Activated CD8-positive, alpha-beta T cell treated with anti-CD3 and anti-CD28 coated beads for 36 hours (primary cell): ENCODE results near the gene RSBN1L. TPM values are rescaled to one million over a fixed set of nuclear protein-coding genes. Genes with fewer than 3 reads are reported as not detected.
A peak's percentile ranks its signal among the peaks of the same experiment; 100 is the strongest.

ENCODE experiments used
- ATAC-seq: fragments of 200-7000 bp; cut with Tn5 transposase; one replicate; pipeline ENCODE4 v1.10.0; 2021; ENCODE audit warnings: mild to moderate bottlenecking, moderate library complexity
- CTCF ChIA-PET: fragments of 350-600 bp; sonication (Branson Sonifier 250); formaldehyde crosslinking; loops from one replicate; lab custom pipeline; 2021; ENCODE audit warnings: antibody characterized with exemption; lab: Charles Lee
- POLR2A ChIA-PET: fragments of 350-600 bp; sonication (Branson Sonifier 250); formaldehyde crosslinking; loops from one replicate; lab custom pipeline; 2021; ENCODE audit warnings: antibody characterized with exemption; lab: Charles Lee
- DNase-seq: peaks from one replicate; pipeline ENCODE4 v3.0.0-alpha.2; 2020
- H3K27ac Mint-ChIP-seq: one replicate; pipeline ENCODE4 v1.8.0; 2021; ENCODE audit warnings: mild to moderate bottlenecking, mixed read lengths
- H3K27me3 Mint-ChIP-seq: one replicate; pipeline ENCODE4 v1.8.0; 2021; ENCODE audit warnings: mixed read lengths
- H3K36me3 Mint-ChIP-seq: one replicate; pipeline ENCODE4 v1.8.0; 2021; ENCODE audit warnings: low read depth, mixed read lengths
- H3K4me1 Mint-ChIP-seq: one replicate; pipeline ENCODE4 v1.8.0; 2021; ENCODE audit warnings: low read depth, mixed read lengths
- H3K4me3 Mint-ChIP-seq: one replicate; pipeline ENCODE4 v1.8.0; 2021; ENCODE audit warnings: mild to moderate bottlenecking, moderate library complexity, mixed read lengths
- H3K9me3 Mint-ChIP-seq: one replicate; pipeline ENCODE4 v1.8.0; 2021; ENCODE audit warnings: mixed read lengths
- CTCF ChIP-seq: fragments of 200-600 bp; IDR thresholded peaks from one replicate; pipeline ENCODE4 v1.8.0; 2022; ENCODE audit warnings: antibody characterized with exemption, mild to moderate bottlenecking
- intact Hi-C: fragments of 100-400 bp; cut with micrococcal nuclease; formaldehyde crosslinking; loops from one replicate; pipeline ENCODE4 v1.10.0; 2022
- total RNA-seq, 2 experiments: library from RNA; stranded (reverse); gene quantifications; one replicate each; pipeline ENCODE4 v1.2.3, GENCODE V29; 2021

Gene RSBN1L
- total RNA-seq, 2 experiments from 2014 or later: 16.5 to 21.9 TPM

GRCh38 chr7:77766801-77767605 lies 70.7 kb downstream of the RSBN1L start:
- Mint-ChIP-seq H3K4me1 (peaks cover 15% of the 10 kb centered on the region), H3K27ac (peak overlapping the region; percentile 55), H3K4me3 (no peak overlapping the region), H3K36me3 (peaks cover 15% of the 10 kb centered on the region), H3K27me3 (no peaks in the 10 kb centered on the region), H3K9me3 (no peaks in the 10 kb centered on the region)
- intact Hi-C loops: no loop called here
- CTCF ChIA-PET: interaction anchor here (1.2 kb wide), 1 partner anchor 109 kb away, joined by 3 read pairs; no protein-coding TSS in a partner anchor
- ATAC-seq: no peak
- no peak for DNase-seq
- no peak for TF ChIP-seq CTCF
- POLR2A ChIA-PET: no interaction called here

DNA sequence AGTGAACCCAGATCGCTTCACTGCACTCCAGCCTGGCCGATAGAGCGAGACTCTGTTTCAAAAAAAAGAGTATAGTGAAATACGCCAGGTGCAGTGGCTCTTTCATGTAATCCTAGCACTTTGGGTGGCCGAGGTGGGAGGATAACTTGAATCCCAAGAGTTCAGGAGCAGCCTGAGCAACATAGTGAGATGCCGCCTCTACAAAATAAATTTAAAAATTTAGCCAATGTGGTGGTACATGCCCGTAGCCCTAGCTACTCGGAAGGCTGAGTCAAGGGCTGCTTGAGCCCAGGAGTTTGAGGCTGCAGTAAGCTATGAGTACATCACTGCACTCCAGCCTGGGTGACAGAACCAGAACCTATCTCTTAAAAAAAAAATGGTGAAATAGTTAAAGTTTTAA lies 74.1 kb downstream of the RSBN1L start:
- ChIA-PET CTCF (interaction anchor here (1.2 to 2.0 kb wide), 2 partner anchors 11 to 119 kb away, joined by 3 to 7 read pairs; no protein-coding TSS in a partner anchor), POLR2A (no interaction called here)
- H3K4me1 Mint-ChIP-seq: peaks cover 4% of the 10 kb centered on the region
- peaks cover 23% of the 10 kb centered on the region for H3K36me3 Mint-ChIP-seq
- DNase-seq: no peak
- no peaks in the 10 kb centered on the region for H3K9me3 Mint-ChIP-seq
- ATAC-seq: no peak
- intact Hi-C loops: no loop called here
- H3K27me3 Mint-ChIP-seq: no peaks in the 10 kb centered on the region
- TF ChIP-seq CTCF: no peak
- no peak overlapping the region for H3K4me3 Mint-ChIP-seq
- no peak overlapping the region for H3K27ac Mint-ChIP-seq

GRCh38 chr7:77771901-77772300 lies 75.6 kb downstream of the RSBN1L start:
- DNase-seq (no peak), ATAC-seq (no peak)
- Mint-ChIP-seq H3K4me1 (peaks cover 4% of the 10 kb centered on the region), H3K27ac (peak overlapping the region; percentile 6), H3K36me3 (peaks cover 28% of the 10 kb centered on the region), H3K27me3 (no peaks in the 10 kb centered on the region), H3K9me3 (peaks cover 1% of the 10 kb centered on the region), H3K4me3 (no peak overlapping the region)
- intact Hi-C loops: no loop called here
- ChIA-PET CTCF (interaction anchor here (0.7 to 2.0 kb wide), 2 partner anchors 120 to 542 kb away, joined by 3 to 7 read pairs; no protein-coding TSS in a partner anchor), POLR2A (no interaction called here)
- TF ChIP-seq CTCF: no peak

GRCh38 chr7:77778535-77778934 lies 82.3 kb downstream of the RSBN1L start:
- intact Hi-C loops: no loop called here
- Mint-ChIP-seq H3K27ac (no peak overlapping the region), H3K36me3 (peaks cover 42% of the 10 kb centered on the region), H3K9me3 (peaks cover 1% of the 10 kb centered on the region), H3K27me3 (no peaks in the 10 kb centered on the region), H3K4me3 (no peak overlapping the region), H3K4me1 (no peaks in the 10 kb centered on the region)
- ATAC-seq (no peak), DNase-seq (no peak)
- CTCF ChIA-PET: no interaction called here
- TF ChIP-seq CTCF: no peak
- POLR2A ChIA-PET: no interaction called here

DNA sequence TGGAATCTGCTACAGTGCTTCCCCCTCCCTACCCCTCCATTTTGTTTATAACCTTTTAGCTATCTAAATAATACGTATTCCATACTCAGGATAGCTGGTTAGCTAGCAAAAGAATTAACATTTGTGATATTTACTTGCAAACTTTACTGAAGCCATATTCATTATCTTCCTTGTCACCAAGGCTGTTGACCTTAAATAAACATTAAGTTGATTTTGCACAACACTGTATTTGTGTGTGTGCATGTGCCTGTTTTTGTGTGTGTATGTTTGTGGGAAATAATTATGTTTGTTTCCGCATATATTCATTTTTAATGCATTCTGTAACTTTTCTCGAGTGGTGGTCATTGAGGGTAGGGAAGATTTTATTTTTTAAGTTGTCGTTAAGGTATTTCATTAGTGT lies 86.1 kb downstream of the RSBN1L start:
- Mint-ChIP-seq H3K27ac (no peak overlapping the region), H3K9me3 (peaks cover 3% of the 10 kb centered on the region), H3K27me3 (no peaks in the 10 kb centered on the region), H3K36me3 (peaks cover 49% of the 10 kb centered on the region), H3K4me1 (no peaks in the 10 kb centered on the region), H3K4me3 (no peak overlapping the region)
- intact Hi-C loops: no loop called here
- no peak for TF ChIP-seq CTCF
- no peak for DNase-seq
- CTCF ChIA-PET: no interaction called here
- ATAC-seq: no peak
- POLR2A ChIA-PET: no interaction called here
